Measurements from ENCODE around the gene INPP5J. TPM values are rescaled to one million over a fixed set of nuclear protein-coding genes. Genes with fewer than 3 reads are reported as not detected.
A peak's percentile ranks its signal among the peaks of the same experiment; 100 is the strongest.
"Not testable (repeated sequence)": the region's sequence is repeated elsewhere in the genome, so short reads cannot be mapped to it uniquely, and the experiment has no call there.

INPP5J gene, protein sequence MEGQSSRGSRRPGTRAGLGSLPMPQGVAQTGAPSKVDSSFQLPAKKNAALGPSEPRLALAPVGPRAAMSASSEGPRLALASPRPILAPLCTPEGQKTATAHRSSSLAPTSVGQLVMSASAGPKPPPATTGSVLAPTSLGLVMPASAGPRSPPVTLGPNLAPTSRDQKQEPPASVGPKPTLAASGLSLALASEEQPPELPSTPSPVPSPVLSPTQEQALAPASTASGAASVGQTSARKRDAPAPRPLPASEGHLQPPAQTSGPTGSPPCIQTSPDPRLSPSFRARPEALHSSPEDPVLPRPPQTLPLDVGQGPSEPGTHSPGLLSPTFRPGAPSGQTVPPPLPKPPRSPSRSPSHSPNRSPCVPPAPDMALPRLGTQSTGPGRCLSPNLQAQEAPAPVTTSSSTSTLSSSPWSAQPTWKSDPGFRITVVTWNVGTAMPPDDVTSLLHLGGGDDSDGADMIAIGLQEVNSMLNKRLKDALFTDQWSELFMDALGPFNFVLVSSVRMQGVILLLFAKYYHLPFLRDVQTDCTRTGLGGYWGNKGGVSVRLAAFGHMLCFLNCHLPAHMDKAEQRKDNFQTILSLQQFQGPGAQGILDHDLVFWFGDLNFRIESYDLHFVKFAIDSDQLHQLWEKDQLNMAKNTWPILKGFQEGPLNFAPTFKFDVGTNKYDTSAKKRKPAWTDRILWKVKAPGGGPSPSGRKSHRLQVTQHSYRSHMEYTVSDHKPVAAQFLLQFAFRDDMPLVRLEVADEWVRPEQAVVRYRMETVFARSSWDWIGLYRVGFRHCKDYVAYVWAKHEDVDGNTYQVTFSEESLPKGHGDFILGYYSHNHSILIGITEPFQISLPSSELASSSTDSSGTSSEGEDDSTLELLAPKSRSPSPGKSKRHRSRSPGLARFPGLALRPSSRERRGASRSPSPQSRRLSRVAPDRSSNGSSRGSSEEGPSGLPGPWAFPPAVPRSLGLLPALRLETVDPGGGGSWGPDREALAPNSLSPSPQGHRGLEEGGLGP
- under 0.01 and 0.64 TPM in 2 replicates for total RNA-seq

DNA sequence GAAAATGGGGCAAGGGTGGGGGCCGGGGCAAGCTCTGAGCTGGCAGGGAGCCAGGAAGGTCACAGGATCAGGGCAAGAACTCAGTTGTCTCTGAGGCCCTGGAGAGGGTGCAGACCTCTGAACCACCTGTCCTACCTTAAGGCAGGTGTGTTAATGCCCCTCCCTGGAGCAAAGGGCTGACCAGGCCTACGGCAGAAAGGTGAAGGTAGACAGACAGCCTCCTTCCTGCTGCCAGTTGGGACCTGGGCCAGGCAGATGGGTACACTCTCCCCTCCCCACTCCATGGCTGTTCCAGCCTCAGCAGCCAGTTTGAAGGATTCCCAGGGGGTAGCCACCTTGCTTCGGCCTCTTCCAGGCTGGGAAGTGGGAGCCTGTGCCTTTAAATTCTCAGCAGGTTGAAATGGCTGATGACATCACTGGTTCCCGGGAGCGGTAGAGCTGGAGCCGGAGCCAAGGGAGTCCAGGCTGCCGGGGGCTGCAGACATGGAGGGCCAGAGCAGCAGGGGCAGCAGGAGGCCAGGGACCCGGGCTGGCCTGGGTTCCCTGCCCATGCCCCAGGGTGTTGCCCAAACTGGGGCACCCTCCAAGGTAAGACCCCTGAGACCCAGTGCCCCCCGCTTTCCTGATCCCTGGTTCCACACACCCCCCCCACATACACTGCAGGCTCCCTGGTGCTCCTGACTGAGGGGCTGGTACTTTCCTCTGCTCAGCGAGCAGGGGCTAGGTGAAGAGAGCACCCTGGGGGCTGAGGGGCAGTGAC lies at the start of gene INPP5J:
TSS of gene INPP5J (plus strand) at position 435 of the 760 bp plus-strand sequence. CDS start at position 484, 49 bp downstream.
- TF ChIP-seq CTCF (IDR thresholded peaks at IDR 0.05; ENCODE audit: insufficient read depth, low read length, severe bottlenecking), result no peak
- no peaks in the 10 kb centered on the region for H3K36me3 ChIP-seq (ENCODE audit: control insufficient read depth, insufficient read depth, low read length)
- peak; percentile 37 for DNase-seq (ENCODE audit: low read depth)
- H3K27me3 ChIP-seq (ENCODE audit: control insufficient read depth, insufficient read depth, low read length), result peaks cover 13% of the 10 kb centered on the region
- peak within 1 kb of the TSS; percentile 33 for H3K4me3 ChIP-seq (ENCODE audit: low read depth, low read length)
- FAIRE-seq, result peak; percentile 58

DNA sequence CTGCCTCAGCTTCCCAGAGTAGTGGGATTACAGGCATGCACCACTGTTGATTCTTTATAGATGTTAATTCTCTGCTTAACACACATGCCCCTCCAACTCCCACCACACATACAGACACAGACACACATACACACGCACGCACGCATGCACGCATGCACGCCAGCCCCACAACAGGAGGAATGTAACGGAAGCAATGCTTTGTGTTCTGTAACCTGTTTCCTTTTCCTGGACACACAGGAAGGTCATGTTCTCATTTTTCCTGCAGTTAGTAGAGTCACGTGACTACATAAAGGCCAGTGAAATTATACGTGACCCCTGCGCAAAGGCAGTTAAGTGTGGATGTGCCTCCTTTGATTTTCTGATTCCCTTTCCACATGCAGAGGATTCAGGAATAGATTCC lies 49.6 kb upstream of the INPP5J start:
- not testable (repeated sequence) for DNase-seq (ENCODE audit: low read depth); FAIRE-seq; H3K36me3 ChIP-seq (ENCODE audit: control insufficient read depth, insufficient read depth, low read length); H3K27me3 ChIP-seq (ENCODE audit: control insufficient read depth, insufficient read depth, low read length); H3K4me3 ChIP-seq (ENCODE audit: low read depth, low read length)

GRCh38 chr22:31073545-31074145 lies 49.1 kb upstream of the INPP5J start:
- H3K4me3 ChIP-seq (ENCODE audit: low read depth, low read length); DNase-seq (ENCODE audit: low read depth); FAIRE-seq; H3K36me3 ChIP-seq (ENCODE audit: control insufficient read depth, insufficient read depth, low read length); H3K27me3 ChIP-seq (ENCODE audit: control insufficient read depth, insufficient read depth, low read length): not testable (repeated sequence)

DNA sequence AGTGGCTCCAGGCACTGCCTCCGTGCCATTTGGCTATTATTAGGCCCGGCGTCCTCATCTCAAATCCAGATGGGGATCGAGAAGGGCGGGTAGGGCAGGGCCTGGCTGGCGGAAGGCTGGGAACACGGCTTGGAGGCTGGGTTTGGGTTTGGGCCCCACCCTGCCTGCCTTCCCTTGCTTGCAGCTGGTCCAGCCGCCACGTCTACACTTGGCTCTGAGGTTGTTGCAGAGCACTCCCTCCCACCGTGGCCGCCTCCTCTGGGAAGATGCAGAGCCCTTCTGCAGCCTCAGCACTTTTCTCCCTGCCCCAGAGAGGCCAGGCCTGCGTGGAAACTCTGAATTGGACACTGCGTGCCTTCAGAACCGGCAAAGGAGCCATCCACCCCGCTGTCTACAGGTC lies 46.8 kb upstream of the INPP5J start:
- Histone ChIP-seq H3K4me3 (ENCODE audit: low read depth, low read length) (no peak overlapping the region), H3K36me3 (ENCODE audit: control insufficient read depth, insufficient read depth, low read length) (no peaks in the 10 kb centered on the region), H3K27me3 (ENCODE audit: control insufficient read depth, insufficient read depth, low read length) (no peaks in the 10 kb centered on the region)
- FAIRE-seq (no peak), DNase-seq (ENCODE audit: low read depth) (no peak)
- TF ChIP-seq CTCF (IDR thresholded peaks at IDR 0.05; ENCODE audit: insufficient read depth, low read length, severe bottlenecking), result no peak

GRCh38 chr22:31077681-31078080 lies 45.1 kb upstream of the INPP5J start:
- H3K27me3 ChIP-seq (ENCODE audit: control insufficient read depth, insufficient read depth, low read length), result no peaks in the 10 kb centered on the region
- FAIRE-seq (no peak), DNase-seq (ENCODE audit: low read depth) (no peak)
- H3K4me3 ChIP-seq (ENCODE audit: low read depth, low read length), result no peak overlapping the region
- no peak for TF ChIP-seq CTCF (IDR thresholded peaks at IDR 0.05; ENCODE audit: insufficient read depth, low read length, severe bottlenecking)
- H3K36me3 ChIP-seq (ENCODE audit: control insufficient read depth, insufficient read depth, low read length), result no peaks in the 10 kb centered on the region

GRCh38 chr22:31078389-31078788 lies 44.4 kb upstream of the INPP5J start:
- not testable (repeated sequence) for DNase-seq (ENCODE audit: low read depth); H3K36me3 ChIP-seq (ENCODE audit: control insufficient read depth, insufficient read depth, low read length); H3K27me3 ChIP-seq (ENCODE audit: control insufficient read depth, insufficient read depth, low read length); H3K4me3 ChIP-seq (ENCODE audit: low read depth, low read length); FAIRE-seq
